ENCODE measurements around the gene DARS2. TPM values are rescaled to one million over a fixed set of nuclear protein-coding genes. Genes with fewer than 3 reads are reported as not detected.

DARS2 gene
- polyA plus RNA-seq, 1 donor from 2014 or later = 4.5 TPM

DNA sequence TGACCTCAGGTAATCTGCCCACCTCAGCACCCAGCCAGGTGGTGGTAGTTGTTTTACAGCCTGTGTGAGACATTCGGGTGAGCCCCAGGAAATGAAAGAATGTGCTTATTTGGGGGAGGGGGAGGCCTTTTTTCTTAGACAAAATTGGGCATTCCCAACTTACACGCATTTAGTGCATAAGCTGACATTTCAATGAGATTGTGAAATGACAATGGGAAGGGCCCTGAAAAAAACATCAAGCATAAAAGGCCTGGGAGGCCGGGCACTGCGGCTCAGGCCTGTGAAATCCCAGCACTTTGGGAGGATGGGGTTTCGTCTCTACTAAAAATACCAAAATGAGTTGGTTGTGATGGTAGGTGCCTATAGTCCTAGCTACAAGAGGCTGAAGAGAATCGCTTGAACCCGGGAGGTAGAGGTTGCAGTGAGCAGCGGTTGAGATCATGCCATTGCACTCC, 38.3 kb downstream of the DARS2 start:
- no peak overlapping the region for H3K4me2 ChIP-seq (ENCODE audit: low read length)
- H3K9ac ChIP-seq (ENCODE audit: low read length) = no peak overlapping the region

GRCh38 chr1:173863224-173864161, 39.0 kb downstream of the DARS2 start:
- no peak overlapping the region for H3K4me2 ChIP-seq (ENCODE audit: low read length)
- no peak overlapping the region for H2AFZ ChIP-seq (ENCODE audit: low read depth, low read length)
- H3K36me3 ChIP-seq (ENCODE audit: insufficient read depth, low read length) = peaks cover 6% of the 10 kb centered on the region
- H3F3A ChIP-seq (ENCODE audit: insufficient read depth, low read length, poor library complexity, severe bottlenecking) = peaks cover 7% of the 10 kb centered on the region
- H4K20me1 ChIP-seq (ENCODE audit: insufficient read depth) = no peaks in the 10 kb centered on the region
- H3K27me3 ChIP-seq (ENCODE audit: insufficient read depth, low read depth, low read length) = no peaks in the 10 kb centered on the region
- no peak overlapping the region for H3K4me3 ChIP-seq (ENCODE audit: low read length)
- peaks cover 21% of the 10 kb centered on the region for H3K79me2 ChIP-seq (replicated peaks; ENCODE audit: insufficient read depth, low read length)
- H3K27ac ChIP-seq (ENCODE audit: low read length) = no peak overlapping the region
- no peaks in the 10 kb centered on the region for H3K9me3 ChIP-seq (ENCODE audit: low read length)
- no peak overlapping the region for H3K9ac ChIP-seq (ENCODE audit: low read length)
- H3K9me2 ChIP-seq (ENCODE audit: insufficient read depth, low read length) = no peaks in the 10 kb centered on the region
- TF ChIP-seq POLR2AphosphoS5 (IDR thresholded peaks at IDR 0.05) (no peak), SMC3 (conservative IDR thresholded peaks at IDR 0.05; ENCODE audit: poor library complexity) (no peak), RAD21 (conservative IDR thresholded peaks at IDR 0.05) (no peak), EP300 (conservative IDR thresholded peaks at IDR 0.05; ENCODE audit: poor library complexity, severe bottlenecking) (no peak), TAF1 (IDR thresholded peaks at IDR 0.05; ENCODE audit: low read depth) (no peak), MXI1 (conservative IDR thresholded peaks at IDR 0.05; ENCODE audit: poor library complexity, severe bottlenecking) (no peak)
- TF ChIP-seq, protein P1, sequence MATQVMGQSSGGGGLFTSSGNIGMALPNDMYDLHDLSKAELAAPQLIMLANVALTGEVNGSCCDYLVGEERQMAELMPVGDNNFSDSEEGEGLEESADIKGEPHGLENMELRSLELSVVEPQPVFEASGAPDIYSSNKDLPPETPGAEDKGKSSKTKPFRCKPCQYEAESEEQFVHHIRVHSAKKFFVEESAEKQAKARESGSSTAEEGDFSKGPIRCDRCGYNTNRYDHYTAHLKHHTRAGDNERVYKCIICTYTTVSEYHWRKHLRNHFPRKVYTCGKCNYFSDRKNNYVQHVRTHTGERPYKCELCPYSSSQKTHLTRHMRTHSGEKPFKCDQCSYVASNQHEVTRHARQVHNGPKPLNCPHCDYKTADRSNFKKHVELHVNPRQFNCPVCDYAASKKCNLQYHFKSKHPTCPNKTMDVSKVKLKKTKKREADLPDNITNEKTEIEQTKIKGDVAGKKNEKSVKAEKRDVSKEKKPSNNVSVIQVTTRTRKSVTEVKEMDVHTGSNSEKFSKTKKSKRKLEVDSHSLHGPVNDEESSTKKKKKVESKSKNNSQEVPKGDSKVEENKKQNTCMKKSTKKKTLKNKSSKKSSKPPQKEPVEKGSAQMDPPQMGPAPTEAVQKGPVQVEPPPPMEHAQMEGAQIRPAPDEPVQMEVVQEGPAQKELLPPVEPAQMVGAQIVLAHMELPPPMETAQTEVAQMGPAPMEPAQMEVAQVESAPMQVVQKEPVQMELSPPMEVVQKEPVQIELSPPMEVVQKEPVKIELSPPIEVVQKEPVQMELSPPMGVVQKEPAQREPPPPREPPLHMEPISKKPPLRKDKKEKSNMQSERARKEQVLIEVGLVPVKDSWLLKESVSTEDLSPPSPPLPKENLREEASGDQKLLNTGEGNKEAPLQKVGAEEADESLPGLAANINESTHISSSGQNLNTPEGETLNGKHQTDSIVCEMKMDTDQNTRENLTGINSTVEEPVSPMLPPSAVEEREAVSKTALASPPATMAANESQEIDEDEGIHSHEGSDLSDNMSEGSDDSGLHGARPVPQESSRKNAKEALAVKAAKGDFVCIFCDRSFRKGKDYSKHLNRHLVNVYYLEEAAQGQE (IDR thresholded peaks at IDR 0.05; ENCODE audit: borderline replicate concordance) = no peak

More for the DNA sequence above, 38.3 kb downstream of the DARS2 start:
- H3K9me3 ChIP-seq (ENCODE audit: low read length) = no peaks in the 10 kb centered on the region
- no peaks in the 10 kb centered on the region for H3K9me2 ChIP-seq (ENCODE audit: insufficient read depth, low read length)
- no peak overlapping the region for H3K27ac ChIP-seq (ENCODE audit: low read length)
- H2AFZ ChIP-seq (ENCODE audit: low read depth, low read length) = no peak overlapping the region
- H4K20me1 ChIP-seq (ENCODE audit: insufficient read depth) = no peaks in the 10 kb centered on the region
- H3K79me2 ChIP-seq (replicated peaks; ENCODE audit: insufficient read depth, low read length) = peaks cover 21% of the 10 kb centered on the region
- TF ChIP-seq SMC3 (conservative IDR thresholded peaks at IDR 0.05; ENCODE audit: poor library complexity) = no peak
- TF ChIP-seq POLR2AphosphoS5 (IDR thresholded peaks at IDR 0.05) = no peak
- TF ChIP-seq CTCF (IDR thresholded peaks at IDR 0.05; ENCODE audit: poor library complexity, severe bottlenecking) = no peak
- no peak for TF ChIP-seq MXI1 (conservative IDR thresholded peaks at IDR 0.05; ENCODE audit: poor library complexity, severe bottlenecking)
- TF ChIP-seq, protein P1 (IDR thresholded peaks at IDR 0.05; ENCODE audit: borderline replicate concordance) = no peak
- TF ChIP-seq EZH2 (IDR thresholded peaks at IDR 0.05; ENCODE audit: borderline replicate concordance, insufficient read depth, low read length, poor library complexity, severe bottlenecking) = no peak
- no peak for TF ChIP-seq TAF1 (IDR thresholded peaks at IDR 0.05; ENCODE audit: low read depth)
- TF ChIP-seq RAD21 (conservative IDR thresholded peaks at IDR 0.05) = no peak
- TF ChIP-seq EP300 (conservative IDR thresholded peaks at IDR 0.05; ENCODE audit: poor library complexity, severe bottlenecking) = no peak
- H3K27me3 ChIP-seq (ENCODE audit: insufficient read depth, low read depth, low read length) = no peaks in the 10 kb centered on the region
- peaks cover 6% of the 10 kb centered on the region for H3K36me3 ChIP-seq (ENCODE audit: insufficient read depth, low read length)
- H3K4me3 ChIP-seq (ENCODE audit: low read length) = no peak overlapping the region
- H3F3A ChIP-seq (ENCODE audit: insufficient read depth, low read length, poor library complexity, severe bottlenecking) = peaks cover 7% of the 10 kb centered on the region

All from neural cell (in vitro differentiated cells).